Dedifferentiated amniotic fluid mesenchymal stem cell (primary cell): ENCODE results near the gene CEMIP.

Experiments
- DNase-seq: peaks from one replicate; pipeline ENCODE4 v3.0.0-alpha.2; 2016; ENCODE audit errors: extremely low spot score

The CEMIP gene

GRCh38 chr15:80977627-80978036, 198.5 kb downstream of the CEMIP start:
- peak; percentile 73 for DNase-seq

GRCh38 chr15:80978685-80979329, 199.6 kb downstream of the CEMIP start:
- no peak for DNase-seq

- DNase-seq: no peak
Measured at GRCh38 chr15:80979538-80980200, 200.5 kb downstream of the CEMIP start.

GRCh38 chr15:80982205-80982604, 203.0 kb downstream of the CEMIP start:
- no peak for DNase-seq

DNA sequence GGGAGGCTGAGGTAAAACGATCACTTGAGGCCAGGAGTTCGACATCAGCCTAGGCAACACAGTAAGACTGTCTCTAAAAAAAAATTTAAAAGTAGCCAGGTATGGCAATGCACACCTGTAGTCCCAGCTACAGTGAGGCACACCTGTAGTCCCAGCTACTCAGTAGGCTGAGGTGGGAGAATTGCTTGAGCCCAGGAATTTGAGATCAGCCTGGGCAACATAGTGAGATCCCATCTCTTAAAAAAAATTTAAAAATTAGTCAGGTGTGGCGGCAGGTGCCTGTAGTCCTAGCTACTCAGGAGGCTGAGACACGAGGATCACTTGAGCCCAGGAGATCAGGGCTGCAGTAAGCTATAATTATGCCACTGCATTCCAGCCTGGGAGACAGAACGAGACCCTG, 203.7 kb downstream of the CEMIP start:
- no peak for DNase-seq

DNA sequence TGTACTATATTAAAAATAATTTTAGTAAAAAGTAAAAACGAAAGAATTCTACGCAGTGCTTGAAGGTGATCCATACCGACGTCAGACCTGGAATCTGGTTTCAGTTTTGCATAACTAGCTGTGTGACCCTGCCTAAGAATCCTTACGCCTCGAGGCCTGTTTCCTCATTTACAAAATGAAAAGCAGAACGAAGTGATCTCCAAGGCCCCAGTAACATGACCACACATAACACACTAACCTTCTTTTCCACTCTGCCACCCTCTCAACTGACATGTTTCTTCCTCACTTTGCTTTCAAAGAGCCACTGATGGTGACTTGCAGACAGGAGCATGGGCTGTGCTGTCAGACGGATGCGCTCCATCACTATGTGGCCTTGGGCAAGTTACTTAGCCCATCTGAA, 205.7 kb downstream of the CEMIP start:
- peak; percentile 34 for DNase-seq

GRCh38 chr15:80985981-80986380, 206.8 kb downstream of the CEMIP start:
- DNase-seq: no peak

DNA sequence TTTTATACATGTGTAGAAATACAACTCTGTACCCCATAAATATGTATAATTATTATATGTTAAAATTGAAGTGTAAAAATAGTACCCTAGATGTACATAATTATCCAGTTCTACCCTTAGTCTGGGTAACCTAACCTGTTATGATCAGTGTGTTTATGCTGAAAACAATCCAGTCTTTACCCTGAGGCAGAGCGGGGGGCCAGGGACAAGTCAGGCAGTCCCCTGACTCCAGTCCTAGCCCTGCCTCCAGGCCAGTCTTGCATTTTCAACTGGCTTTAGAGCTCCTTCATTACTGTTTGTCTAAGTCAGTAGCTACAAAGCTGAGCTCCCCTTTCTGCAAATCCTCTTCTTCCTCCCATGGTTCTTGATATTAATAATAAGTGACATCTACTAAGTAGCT, 207.3 kb downstream of the CEMIP start:
- DNase-seq: no peak

DNA sequence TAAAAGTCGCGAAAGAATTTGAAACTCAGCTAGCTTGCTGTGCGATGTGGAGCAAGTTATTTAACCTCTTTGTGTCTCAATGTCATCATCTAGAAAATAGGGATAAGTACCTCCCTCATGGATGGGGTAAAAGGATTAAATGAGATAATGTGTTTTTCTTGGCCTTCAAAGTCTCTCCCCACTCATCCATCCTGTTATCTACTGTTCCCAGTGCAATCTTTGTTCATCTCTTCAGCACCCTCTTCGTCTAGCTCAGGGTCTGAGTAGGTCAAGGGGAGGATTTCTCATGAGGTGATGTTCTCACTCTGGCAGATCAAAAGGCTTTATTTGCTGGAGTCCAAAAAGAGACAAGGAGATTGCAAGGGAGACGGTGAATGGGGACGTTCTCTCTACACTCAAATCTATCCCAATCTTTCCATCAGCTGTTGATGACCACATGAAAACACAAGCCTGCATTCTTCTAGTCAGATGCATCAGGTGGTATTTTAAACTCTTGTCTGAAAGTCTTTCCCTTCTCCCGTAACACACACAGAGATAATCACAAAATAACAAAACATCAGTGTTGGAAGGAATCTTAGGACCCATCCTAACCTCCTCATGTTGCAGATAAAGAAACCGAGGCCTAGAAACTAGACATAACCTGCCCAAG, 209.1 kb downstream of the CEMIP start:
- no peak for DNase-seq

GRCh38 chr15:80989081-80989517, 209.9 kb downstream of the CEMIP start:
- DNase-seq: no peak

- DNase-seq: peak; percentile 95
Measured at GRCh38 chr15:80989518-80990478, 210.6 kb downstream of the CEMIP start, which contains the start of gene MESD. MESD (minus strand) TSS chr15:80989819; CDS start chr15:80989791, 28 bp downstream.

- DNase-seq: no peak
Measured at GRCh38 chr15:80990955-80991354, 211.8 kb downstream of the CEMIP start.

DNA sequence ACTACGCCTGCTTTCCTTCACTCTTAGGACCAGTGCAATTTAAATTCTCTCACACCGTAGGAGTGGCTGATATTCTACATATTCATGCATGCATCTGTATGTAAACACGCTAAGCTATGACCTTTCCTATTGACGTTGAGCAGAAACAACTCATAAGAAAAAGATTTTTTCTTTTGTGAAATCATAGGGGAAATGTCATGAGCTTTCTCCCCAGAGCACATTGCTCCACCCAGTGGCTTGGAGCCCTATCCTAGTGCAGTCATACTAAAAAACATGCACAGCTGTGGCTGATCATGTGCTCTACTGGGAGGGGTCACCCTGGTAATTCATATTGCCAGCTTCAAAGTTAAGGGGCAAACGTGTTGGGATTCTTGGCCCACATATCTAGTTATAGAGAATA, 212.3 kb downstream of the CEMIP start:
- DNase-seq: peak; percentile 81

DNA sequence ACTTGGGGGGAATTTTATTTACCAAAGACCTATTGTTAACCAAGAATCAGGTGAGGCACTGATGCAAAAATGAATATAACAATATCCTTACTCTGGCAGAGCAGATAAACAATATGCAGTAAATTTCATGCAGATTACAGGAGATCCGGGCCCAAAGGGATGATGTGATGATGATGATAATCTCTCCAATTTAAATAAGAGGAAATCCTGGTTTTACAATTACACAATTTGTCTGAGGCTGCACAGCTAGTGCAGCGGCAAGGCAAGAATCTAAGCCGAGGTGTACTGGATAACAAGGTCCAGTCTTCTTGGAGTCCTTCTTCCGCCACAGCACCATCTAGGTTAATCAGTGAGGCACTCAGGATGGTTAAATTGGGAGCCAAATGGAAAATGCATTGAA, 212.8 kb downstream of the CEMIP start:
- no peak for DNase-seq

DNA sequence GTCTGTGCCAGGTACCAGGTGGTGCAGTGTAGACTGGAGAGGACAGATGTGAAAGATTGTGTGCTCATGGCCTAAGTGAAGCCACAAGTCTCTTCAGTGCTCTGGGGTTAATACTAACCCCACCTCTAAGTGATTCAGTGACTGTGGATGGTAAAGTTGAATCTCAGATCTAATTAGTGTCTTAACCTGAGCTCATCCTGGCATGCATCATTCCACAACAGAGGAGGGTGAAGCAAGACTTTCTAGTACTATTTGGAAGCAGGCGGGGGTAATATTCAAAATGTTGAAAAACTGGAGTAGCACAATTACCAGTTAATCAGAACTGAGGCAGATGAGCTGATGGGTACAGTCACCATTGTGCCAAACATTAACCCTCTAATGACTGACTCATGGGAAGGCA, 213.3 kb downstream of the CEMIP start:
- DNase-seq: no peak

- DNase-seq: no peak
Measured at GRCh38 chr15:80996247-80996646, 217.1 kb downstream of the CEMIP start.

DNA sequence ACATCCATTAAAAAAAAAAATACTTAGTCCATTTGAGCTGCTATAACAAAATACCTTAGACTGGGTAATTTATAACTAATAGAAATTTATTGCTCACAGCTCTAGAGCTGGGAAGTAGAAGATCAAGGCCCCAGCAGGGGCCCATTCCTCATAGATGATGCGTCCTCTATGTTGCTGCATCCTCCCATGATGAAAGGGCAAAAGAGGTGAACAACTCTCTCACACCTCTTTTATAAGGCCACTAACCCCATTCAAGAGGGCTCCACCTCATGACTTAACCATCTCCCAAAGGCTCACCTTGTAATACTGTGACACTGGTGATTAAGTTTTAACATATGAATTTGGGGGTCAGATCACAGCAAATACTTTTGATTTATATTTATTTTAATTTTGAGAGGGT, 218.5 kb downstream of the CEMIP start:
- DNase-seq: no peak

DNA sequence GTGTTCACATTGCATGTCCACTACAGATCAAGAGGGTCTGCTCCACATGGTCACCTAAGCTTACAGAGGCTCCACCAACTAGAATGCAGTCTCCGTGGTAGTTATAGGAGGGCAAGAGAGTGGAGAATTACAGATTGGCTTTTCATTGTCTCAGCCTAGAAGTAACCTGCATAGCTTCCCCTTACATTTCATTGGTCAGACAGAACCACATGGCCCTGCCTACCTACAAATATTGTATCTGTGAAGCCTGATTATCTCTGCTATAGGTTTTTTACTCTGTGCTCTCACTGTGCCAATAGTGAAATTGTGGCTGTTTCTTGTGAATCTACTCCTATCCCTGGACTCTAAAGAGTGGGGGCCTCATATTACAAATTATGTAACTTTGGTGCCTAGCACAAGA, 219.1 kb downstream of the CEMIP start:
- no peak for DNase-seq

DNA sequence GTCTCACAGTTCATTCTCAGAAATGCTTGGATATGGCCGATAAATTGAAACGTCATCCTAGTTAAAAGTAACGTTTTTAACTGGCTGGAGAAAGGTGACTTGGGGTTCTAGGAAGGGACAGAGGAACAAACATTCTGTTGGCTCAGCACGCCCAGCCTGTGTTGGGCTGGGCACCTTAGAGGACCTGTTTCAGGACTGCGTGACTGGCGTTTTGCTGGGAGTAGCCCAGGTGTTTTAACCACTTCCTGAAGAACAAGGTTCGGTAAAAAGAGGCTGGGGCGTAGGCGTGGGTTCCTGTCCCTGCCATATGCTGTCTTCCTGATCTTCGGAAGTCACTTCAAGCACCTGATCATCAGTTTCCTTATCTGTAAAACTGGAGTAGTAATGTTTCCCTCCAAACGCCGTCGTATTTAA, 220.5 kb downstream of the CEMIP start:
- DNase-seq: no peak

DNA sequence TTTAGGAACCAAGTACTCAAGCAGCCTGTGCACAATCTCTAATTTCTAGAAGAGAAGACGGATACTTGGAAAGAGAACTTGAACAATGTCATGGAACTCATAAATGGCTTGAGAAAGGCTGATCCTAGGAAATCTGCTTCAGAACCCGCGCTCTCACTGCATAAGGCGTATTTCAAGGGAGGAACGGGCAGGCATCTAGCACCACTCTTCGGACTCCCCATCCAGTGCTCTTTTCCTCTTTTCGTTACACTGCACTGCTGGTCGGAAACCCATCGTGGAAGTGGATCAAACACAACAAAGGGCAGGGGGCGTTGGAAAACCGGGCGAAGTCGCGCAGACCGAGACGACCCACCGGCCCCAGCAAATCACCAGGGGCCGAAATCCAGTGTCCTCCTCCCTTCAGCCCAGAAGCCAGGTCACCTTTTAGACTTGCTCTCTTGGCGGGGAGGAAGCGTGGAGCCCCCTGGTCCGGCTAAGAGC, 221.0 kb downstream of the CEMIP start:
- DNase-seq: no peak

DNA sequence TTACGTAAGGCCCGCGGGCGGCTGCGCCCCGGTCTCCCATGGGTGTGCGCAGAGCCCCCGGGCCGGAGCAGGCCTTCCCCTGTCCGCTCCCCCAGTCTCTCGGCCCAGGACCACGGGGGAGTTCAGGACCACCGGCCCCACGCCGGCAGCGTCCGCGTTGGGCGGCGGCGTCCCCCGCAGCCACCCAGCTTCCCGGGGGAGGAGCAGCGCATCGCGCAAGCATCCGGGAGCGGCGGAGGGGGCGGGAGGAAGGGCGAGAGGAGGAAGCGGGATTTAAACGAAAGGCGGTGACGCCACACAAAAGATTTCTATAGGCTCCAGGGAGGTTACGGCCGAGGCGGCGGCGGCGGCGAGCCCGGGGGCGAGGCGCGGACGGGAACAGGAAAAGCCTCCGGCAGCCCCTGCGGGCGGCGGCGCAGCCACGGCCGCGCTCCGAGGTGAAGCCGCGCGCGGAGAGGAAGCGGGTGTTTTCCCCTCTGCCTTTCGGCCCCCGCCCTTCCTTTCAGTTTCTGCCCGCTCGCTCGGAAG, 221.5 kb downstream of the CEMIP start, which contains the start of gene TLNRD1:
Gene TLNRD1, plus strand, starts transcription at position 300 of the 528 bp plus-strand sequence. CDS start 1,349 bp downstream, outside the sequence.
- peak; percentile 82 for DNase-seq
